Lung (tissue), 12 donors: ENCODE measurements around the gene LILRA2. TPM values are rescaled to one million over a fixed set of nuclear protein-coding genes. Genes with fewer than 3 reads are reported as not detected.

Experiments
- ATAC-seq: fragments of 200-7000 bp; cut with Tn5 transposase; one replicate; pipeline ENCODE4 v1.9.1; 2020; ENCODE audit warnings: moderate number of reproducible peaks; ENCODE audit not compliant: insufficient read depth, low FRiP score
- DNase-seq, 3 donors: peaks; one replicate each; pipeline ENCODE4 v3.0.0-alpha.2; 2013 to 2017
- H3K27ac ChIP-seq, 2 donors: one replicate each; pipeline ENCODE4 v1.5.1; 2013; ENCODE audit warnings: mild to moderate bottlenecking in 2 of 2, moderate library complexity in 2 of 2, control low read depth in 1 of 2, inconsistent platforms in 1 of 2, low read depth in 1 of 2, low read length in 1 of 2
- H3K27me3 ChIP-seq, 3 donors: one replicate each; pipeline ENCODE4 v1.5.1; 2013; ENCODE audit warnings: low read length in 2 of 3; ENCODE audit not compliant: control insufficient read depth in 3 of 3, insufficient read depth in 3 of 3
- H3K36me3 ChIP-seq, 4 donors: one replicate each; pipeline ENCODE4 v1.5.1; 2013; ENCODE audit warnings: low read length in 4 of 4, mild to moderate bottlenecking in 1 of 4, moderate library complexity in 1 of 4; ENCODE audit not compliant: control insufficient read depth in 4 of 4, insufficient read depth in 4 of 4
- H3K4me1 ChIP-seq, 5 donors: one replicate each; pipeline ENCODE4 v1.5.1; 2013; ENCODE audit warnings: low read length in 5 of 5, mild to moderate bottlenecking in 2 of 5, moderate library complexity in 1 of 5; ENCODE audit not compliant: control insufficient read depth in 5 of 5, insufficient read depth in 5 of 5
- H3K4me3 ChIP-seq: one replicate; pipeline ENCODE4 v1.5.1; 2013; ENCODE audit warnings: mild to moderate bottlenecking, control low read depth, moderate library complexity
- H3K9ac ChIP-seq, 2 donors: one replicate each; pipeline ENCODE4 v1.5.1; 2013; ENCODE audit warnings: low read length in 2 of 2, control low read depth in 1 of 2; ENCODE audit not compliant: insufficient read depth in 1 of 2
- H3K9me3 ChIP-seq, 4 donors: one replicate each; pipeline ENCODE4 v1.5.1; 2013; ENCODE audit warnings: low read length in 3 of 4, mild to moderate bottlenecking in 1 of 4, moderate library complexity in 1 of 4; ENCODE audit not compliant: control insufficient read depth in 4 of 4, insufficient read depth in 3 of 4
- CTCF ChIP-seq: IDR thresholded peaks from 2 replicates; pipeline ENCODE4 v1.5.1; 2012; ENCODE audit warnings: mild to moderate bottlenecking; ENCODE audit errors: control extremely low read depth, extremely low read depth
- WGBS, 2 donors: extraction: QIAGEN DNeasy Blood & Tissue Kit; methylation state at CpG; one replicate each; pipeline ENCODE4 v1.1.7; 2013; 5-methylcytosine and 5-hydroxymethylcytosine counted together
- polyA plus RNA-seq, 2 donors: library from polyadenylated mRNA; stranded (reverse); fragments of 200-250 nt; gene quantifications; one replicate each; pipeline ENCODE4 v1.2.1, GENCODE V29; 2013
- total RNA-seq, 2 donors: library from RNA; depleted of rRNA in 1 of 2; stranded (reverse); fragments of >200 nt in 1 of 2; gene quantifications; one replicate each; pipeline ENCODE4 v1.2.1, GENCODE V29; 2014 to 2021
- donor health status: control.
- donor health status: control.
- donor health status: Bipolar disorder and iron deficiency.
- donor health status: healthy.
- donor health status: DM: yes; HTN: yes; CAD: no.

Gene LILRA2
- total and polyA plus RNA-seq, 4 donors, result 1.2 to 51.6 (median 9.0) TPM

GRCh38 chr19:54551950-54552912 is 21.4 kb upstream of the LILRA2 start:
- no peak for DNase-seq
- no peak overlapping the region for H3K4me3 ChIP-seq
- ATAC-seq, result no peak
- H3K27ac ChIP-seq, result no peak overlapping the region
- H3K36me3 ChIP-seq, result no peaks in the 10 kb centered on the region
- 66 to 76% methylated on average over 22 of the region's 22 CpGs for WGBS, 2 donors
- no peaks in the 10 kb centered on the region for H3K27me3 ChIP-seq
- H3K9ac ChIP-seq, result no peak overlapping the region
- peaks cover 0 to 4% (median 0%) of the 10 kb centered on the region in 4 donors for H3K9me3 ChIP-seq
- TF ChIP-seq CTCF, result no peak
- H3K4me1 ChIP-seq, result no peaks in the 10 kb centered on the region

GRCh38 chr19:54552913-54553310 is 20.7 kb upstream of the LILRA2 start:
- WGBS, 2 donors, result 87 to 89% methylated on average over 15 of the region's 15 CpGs
- no peak for TF ChIP-seq CTCF
- Histone ChIP-seq H3K9ac (no peak overlapping the region), H3K9me3 (peaks cover 0 to 4% (median 0%) of the 10 kb centered on the region in 4 donors), H3K4me3 (no peak overlapping the region), H3K27me3 (no peaks in the 10 kb centered on the region), H3K27ac (no peak overlapping the region), H3K4me1 (no peaks in the 10 kb centered on the region), H3K36me3 (no peaks in the 10 kb centered on the region)
- DNase-seq, result no peak
- ATAC-seq, result no peak

GRCh38 chr19:54554006-54554405 is 19.6 kb upstream of the LILRA2 start:
- H3K9me3 ChIP-seq, result peaks cover 0 to 4% (median 0%) of the 10 kb centered on the region in 4 donors
- WGBS, 2 donors, result 63 to 83% methylated on average over 10 of the region's 10 CpGs
- H3K4me1 ChIP-seq, result no peaks in the 10 kb centered on the region
- no peak overlapping the region for H3K9ac ChIP-seq
- no peaks in the 10 kb centered on the region for H3K36me3 ChIP-seq
- ATAC-seq, result no peak
- no peak overlapping the region for H3K27ac ChIP-seq
- TF ChIP-seq CTCF, result no peak
- DNase-seq, result no peak
- no peak overlapping the region for H3K4me3 ChIP-seq
- H3K27me3 ChIP-seq, result no peaks in the 10 kb centered on the region
